GM19043 (cell line): ENCODE measurements around the gene BOC.

Source experiments
- ATAC-seq: cut with Tn5 transposase; IDR thresholded peaks from one replicate; pipeline ENCODE4 v1.9.1; 2021; ENCODE audit warnings: low read depth; ENCODE audit not compliant: unreplicated experiment

Gene BOC

DNA sequence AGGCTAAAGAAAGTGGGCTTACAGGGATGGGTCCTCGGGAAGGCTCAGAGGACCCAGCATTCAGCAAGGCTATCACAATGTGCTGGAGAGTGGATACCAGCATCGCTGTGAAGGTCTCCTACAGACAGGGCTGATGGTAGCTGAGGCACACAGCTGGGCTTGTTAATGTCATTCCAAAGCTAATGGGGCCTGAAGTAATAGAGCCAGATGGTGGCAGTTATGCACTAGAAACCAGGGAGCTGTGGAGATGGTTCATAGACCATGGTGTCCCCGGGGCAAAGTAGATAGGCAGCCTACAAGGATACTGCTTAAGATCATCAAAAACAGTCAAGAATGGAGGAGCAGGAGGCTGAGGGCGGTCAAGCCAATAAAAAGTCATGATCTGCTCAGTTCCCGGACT lies 24.8 kb upstream of the BOC start:
- no peak for ATAC-seq

DNA sequence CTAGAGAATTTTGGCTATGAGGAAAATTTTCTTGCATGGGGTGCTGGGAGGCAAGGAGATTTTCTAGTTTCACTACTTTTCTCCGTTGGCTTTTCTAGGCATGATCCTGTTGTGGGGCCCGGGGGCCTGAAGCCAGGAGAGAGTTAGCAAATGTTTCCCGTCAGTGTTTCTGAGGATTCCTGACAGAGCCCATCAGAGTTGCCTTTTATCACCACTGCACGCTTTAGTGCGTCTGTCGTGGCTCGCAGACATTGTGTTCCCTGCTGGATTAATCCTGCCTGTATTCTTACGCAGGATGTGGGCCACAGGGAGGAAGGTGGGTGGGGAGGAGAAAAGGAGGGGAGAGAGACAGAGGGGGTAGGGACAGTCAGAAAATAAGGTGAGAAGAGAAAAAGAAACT lies 18.1 kb upstream of the BOC start:
- no peak for ATAC-seq

DNA sequence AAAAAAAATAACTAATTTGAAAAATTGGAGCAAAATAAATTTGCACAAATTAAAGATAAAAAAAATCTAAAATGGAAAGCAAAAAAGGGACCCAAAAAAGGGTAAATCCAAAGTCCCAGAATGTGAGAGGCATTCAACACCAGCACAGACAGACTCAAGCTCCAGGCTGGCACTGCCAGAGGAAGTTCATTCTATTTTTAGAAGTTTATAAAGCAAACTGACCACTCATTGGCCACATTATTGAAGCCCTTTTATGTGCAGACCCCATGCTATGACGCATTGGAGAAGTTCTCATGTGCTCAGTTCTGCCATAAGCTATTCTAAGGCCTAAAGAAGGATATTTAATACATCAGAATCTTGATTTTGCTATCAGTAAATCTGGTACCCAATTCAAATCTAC lies 17.6 kb upstream of the BOC start:
- no peak for ATAC-seq

DNA sequence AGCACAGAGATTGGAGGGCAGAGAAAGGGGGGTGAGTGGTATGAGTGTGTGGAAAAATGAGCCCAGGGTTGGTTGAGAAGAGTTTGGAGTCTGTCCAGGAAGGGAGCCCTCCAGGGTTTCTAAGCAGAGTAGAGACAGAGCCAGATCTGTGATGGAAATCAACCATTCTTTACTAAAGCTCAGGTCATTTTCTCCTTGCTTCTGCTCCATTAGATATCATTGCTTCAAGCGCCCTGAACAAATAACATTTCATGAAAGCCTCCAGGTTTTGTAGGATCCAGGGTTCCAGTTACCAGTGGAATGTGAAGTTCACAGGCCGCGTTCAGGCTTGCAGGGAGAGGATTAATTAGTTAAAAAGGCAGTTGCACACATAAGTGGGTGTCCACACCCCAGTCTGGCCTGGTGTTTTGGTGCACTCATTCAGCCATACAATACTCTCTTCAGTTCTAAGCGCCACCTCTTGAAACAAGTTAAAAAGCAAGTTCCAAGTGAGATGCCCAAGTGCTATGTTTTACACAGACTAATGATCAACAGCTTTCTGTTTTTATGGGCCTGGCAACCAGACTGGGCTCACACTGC lies 16.4 kb upstream of the BOC start:
- ATAC-seq: no peak

DNA sequence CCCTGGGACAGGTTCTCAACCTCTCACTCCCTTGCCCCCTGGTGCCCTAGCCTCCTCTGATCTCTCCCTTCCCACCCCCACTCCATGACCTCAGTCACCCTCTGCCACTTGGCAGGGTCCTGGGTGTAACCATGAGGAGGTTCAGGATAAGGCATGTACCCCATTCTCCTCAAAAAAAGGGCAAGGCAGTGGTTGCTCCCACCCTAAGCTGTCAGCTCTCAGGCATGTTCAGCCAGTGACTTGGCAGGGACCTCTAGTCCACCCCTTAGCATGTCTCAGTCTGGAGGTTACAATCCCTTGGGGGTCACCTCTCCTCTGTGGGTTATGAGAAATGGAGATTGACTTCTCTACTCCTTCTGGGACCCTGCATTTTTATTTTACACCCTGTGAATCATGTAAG lies 11.0 kb upstream of the BOC start:
- no peak for ATAC-seq

DNA sequence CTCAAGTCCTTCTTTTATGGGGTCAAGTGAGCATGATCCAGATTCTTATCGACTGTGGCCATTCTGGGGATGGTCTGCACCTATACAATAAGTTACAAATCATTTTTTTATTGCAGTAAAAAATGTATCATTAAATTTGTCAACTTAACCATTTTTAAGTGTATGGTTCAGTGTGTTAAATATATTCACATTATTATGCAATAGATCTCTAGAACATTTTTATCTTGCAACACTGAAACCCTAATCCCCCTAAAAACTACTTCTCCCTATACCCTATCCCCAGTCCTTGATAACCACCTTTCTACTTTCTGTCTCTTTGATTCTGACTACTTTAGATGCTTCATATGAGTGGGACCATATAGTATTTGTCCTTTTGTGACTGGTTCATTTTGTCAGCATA lies 10.4 kb upstream of the BOC start:
- ATAC-seq: no peak

DNA sequence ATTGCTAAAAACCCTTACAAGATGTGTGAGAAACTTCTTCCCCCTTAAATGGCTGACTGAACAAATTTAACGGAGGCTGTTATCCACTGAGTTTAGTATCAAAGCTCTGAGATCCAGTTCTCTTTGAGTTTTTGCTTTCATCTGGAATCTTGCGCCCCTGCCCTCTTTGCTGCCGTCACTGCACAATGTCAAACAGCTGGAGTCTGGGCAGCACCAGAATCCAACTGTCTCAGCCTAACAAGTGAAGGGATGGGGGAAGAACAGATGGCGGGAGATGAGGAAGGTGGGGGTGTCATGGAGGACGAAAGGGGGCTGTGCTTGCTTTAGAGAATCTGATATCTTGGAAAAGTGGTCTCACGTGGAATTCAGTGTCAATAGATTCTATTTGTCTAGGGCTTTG lies 7.0 kb upstream of the BOC start:
- no peak for ATAC-seq

DNA sequence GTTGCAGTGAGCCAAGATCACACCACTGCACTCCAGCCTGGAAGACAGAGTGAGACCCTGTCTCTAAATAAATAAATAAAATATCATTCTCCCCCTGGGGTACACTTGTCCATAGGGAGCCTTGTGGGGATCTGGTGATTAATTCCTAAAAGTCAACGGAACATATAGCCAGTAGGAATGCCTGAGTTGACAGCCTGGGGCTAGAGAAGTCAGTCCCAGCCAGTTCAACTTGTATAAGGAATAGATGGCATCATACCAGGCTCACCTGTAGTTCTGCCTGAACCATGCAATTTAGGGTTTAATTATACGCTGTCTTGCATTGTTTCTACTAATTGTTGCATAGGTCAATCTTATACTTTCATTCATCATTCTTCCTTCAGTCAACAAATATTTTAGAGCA lies 5.9 kb upstream of the BOC start:
- ATAC-seq: no peak

DNA sequence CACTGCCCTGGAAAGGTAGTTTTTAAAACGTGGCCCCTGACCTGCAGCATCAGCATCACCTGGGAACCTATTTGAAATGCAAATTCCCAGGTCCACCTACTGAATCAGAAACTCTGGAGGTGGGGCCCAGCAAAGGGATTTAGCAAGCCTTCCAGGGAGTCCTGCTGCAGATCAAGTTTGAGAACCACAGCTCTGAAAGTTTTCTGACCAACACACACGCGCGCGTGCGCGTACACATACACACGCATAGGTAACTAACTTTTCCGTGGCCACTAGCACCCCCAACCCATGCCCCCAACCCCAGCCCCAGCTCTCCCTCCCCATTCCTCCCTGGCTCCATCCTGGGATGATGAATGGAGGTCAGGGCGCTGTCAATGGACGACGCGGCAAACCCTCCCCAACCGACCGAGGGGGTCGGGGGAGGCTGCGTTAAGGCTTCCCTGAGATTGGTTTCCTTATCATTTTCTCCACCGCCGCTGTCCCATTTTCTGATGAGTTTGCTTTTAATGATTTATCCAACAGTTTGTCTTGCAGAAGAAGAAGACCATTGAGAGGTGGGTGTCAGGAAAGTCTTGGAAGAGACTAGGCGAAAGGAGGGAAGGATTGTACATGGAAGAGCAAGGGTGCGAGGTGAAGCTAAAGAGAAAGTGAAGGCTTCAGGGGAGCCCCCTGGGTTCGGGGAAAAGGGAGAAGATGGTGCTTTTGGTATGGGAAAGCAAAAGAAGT lies 590 bp upstream of the BOC start:
- no peak for ATAC-seq

DNA sequence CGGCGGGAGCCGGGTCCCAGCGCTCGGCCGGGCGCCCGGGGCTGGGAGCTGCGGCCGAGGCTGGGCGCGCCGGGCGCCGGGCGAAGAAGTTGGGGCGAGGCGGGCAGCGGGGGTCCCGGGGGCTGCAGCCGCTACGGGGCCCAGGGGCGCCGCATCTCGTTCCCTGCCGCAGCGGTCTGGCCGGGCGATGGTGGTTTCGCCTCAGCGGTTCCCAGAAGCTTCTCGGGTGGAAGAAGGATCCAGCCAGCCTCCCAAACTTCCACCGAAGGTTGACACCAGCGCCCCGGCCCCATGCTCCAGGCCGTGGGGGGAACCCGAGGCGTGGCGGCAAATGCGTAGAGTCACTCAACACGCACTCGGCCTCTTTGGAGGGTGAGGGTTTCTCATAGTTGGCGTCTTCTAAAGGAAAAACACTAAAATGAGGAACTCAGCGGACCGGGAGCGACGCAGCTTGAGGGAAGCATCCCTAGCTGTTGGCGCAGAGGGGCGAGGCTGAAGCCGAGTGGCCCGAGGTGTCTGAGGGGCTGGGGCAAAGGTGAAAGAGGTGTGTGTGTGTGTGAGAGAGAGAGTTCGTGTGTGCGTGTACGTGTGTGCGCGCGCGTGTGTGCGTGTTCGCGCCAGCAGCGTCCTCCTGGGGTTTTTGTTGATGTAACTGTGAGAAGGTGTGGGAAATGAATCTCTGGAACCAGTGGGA lies 940 bp downstream of the BOC start:
- no peak for ATAC-seq

DNA sequence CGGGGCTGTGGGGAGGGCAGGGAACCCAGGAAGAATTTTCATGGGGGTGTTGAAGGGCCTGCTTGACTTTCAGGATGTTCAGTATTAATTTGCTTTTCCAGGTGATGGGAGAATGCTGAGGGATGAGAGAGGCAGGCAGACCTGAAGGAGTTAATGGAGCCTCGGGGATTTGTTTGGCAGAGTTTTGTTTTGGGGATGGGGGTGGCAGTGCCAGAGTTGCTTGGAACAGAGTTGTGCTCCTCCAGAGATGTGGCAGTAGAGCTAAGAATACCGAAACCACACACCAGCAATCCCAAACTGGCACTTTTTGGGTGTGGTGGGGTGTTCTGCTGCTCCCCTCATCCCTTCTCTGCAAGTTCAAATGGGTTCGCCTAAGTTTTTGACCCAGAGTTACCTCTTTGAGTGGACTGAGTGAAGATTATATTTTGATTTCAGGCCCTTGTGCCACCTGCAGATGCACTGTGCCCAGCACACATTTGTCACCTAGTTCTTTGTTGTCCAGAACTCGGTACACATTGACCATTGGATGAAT lies 1.6 kb downstream of the BOC start:
- no peak for ATAC-seq

DNA sequence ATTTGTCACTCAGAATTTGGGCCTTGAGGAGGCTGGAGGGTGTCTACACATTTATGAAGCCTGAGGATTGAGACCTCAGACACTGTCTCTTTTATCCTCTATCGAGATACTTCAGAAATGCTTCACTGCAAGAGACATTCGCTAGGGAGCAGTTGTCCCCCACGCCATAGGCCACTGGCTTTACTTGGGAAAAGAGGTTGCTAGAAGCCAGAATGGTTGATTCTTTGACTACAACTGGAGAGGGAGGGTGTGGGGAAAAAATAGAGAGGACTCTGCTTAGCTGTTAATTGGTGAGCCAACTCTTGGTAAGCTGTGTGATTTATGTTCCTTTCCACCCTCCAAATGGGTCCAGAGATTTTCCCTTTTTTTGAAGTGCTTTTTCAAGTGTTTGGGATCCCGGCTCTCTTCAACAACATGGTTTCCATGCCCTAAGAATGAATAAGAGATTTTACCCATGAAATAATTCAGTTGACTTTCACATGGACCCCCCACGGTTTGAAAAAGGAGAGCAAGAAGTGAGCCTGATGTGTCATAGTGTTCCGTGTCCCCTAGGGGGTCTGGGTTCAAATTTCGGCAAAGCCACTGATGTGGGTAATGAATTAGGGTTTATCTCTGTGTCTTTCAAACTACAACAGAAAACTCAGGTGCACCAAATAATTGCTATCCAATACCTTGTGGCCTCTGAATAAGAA lies 2.7 kb downstream of the BOC start:
- no peak for ATAC-seq

DNA sequence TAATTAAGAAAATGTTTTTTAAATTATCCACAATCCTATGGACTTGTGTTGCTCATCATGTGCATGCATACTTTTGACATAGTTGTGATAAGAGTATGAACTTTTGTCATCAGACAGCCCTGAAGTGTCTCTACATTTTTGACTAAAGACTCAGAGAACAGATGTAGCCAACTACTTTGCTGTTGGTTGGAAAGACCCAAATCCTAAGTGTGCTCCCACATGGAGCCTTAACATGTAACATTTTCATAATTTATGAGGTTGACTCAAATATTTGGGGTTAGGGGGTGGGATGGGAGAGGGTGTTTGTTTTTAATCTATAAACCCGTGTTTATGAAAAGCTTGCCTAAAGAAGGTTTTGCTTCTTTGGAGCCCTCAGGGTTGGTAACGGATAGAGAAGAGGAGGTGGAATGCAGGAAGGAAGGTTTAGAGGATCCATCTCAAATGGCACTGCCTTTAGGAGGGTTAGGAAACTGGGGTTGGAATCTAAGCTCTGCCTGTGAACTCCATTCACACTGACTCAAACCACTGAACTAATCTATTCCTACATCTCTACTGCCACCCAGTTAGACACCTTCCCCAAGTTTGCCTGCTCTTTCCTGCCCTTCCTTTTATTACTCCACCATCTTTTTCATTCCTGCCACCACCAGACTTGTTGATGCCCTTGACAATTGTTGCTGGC lies 3.7 kb downstream of the BOC start:
- ATAC-seq: no peak

DNA sequence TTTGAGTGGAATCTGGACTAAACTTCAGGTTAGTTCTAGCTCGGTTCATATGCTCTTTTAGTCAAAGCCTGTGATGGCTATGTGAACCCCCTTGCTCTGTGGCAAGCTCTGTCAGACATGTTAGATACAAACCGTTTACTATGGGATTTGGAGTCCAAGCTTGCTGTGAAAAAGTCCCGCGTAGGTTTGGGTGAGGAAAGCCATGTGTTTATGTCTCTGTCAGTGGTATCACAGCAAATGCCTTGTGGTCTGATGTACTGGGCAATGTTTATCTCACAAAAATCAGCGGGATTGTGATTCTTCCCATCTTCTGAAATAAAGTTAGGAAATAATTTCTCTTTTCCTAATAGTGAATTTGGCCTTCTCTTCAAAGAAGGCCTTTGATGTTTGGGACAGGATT lies 5.0 kb downstream of the BOC start:
- ATAC-seq: no peak

DNA sequence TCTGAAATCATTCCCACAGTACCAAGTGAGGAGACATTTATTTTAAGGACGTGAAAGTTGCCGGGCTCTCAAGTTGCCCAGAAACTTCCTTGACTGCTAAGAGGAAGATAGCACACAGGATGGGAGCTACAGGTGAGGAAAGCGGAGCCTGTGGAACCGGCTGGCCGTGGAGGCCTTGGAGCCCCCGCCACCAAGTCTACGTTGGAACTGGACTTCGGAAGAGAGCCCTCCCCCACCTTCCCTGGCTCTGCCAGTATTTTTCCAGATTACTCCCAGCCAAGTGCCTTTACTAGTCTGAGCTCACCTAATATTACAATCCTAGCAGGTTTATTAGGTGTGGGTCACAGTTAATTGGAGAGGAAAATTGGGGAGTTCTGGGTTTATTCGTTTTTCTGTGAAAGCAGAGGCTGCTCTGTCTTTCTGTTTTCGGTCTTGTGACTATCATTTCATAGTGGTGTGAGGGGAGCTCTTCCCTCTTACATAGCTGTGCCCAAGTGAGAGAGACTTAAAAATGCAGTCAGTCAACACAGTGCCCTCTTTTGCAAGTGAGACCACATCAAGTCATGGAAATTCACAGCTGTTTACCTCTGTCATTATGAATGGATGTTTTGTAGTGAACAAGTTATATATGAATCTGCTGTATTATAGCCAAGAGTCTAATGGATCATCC lies 6.8 kb downstream of the BOC start:
- ATAC-seq: no peak

DNA sequence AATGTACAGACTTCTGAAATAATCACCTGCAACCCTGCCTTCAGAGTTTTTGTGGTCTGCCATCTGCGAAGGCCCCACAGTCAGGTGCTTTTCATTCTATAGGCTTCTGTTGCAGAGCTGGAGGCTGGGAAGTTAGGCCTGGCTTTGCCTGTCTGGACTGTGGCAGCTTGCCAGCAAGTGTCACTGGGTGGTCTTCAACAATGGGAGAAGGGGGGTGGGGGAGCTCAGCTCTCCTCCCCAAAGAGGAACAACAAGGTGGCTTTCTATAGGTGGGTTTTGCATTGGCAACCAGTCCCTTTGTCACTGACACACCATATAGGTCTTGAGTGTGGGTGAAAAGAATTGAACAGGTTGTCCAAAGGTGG lies 7.3 kb downstream of the BOC start:
- ATAC-seq: no peak

DNA sequence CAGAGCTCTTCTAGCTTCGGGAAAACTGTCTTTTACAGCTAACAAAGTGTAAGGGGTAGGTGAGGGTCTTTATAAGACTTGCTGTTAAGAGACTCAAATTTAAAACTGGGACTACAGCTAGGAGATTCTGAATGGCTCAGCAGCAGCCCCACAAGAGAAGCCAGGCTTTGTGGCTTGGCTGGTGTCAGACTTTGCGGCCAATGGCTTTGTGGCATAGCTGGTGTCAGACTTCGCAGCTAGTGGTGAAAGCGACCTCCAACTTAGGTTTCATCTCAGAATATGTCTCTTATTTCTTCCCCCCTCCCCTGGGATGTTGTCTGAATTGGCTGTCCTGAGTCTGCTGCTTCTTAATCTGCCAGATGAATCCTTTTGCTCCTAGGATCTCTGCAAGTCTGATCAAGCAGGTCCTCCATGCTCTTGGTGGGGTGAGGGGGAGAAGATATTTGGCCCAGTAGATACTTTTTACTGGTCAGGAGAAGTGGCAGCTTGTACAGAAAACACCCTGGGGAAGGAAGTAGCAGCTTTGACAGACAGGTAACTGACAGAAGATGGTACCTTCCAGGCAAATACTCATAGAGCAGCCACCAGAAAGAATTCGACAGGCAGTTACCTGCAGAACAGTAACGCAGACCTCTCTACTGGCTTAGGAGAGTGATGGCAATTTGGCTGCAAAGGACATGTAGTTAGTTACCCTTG lies 8.4 kb downstream of the BOC start:
- no peak for ATAC-seq

DNA sequence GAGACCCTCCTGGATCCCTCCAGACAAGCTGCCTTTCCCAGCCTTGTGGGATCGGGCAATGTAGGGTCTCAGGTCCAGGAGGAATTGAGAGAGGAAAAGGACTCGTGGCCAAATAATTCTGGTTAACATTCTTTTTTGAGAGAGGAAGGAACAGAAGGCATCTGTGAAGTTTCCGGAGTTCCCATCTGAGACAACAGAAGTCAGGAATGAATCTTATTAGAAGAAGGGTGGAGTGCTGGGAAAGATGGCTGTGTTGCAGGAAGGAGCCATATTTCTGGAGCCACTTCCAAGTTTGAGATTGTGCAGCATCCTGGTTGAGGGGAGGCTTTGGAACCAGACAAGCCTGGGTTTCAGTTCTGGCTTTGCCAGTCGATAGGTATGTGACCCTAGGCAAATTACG lies 9.4 kb downstream of the BOC start:
- no peak for ATAC-seq

DNA sequence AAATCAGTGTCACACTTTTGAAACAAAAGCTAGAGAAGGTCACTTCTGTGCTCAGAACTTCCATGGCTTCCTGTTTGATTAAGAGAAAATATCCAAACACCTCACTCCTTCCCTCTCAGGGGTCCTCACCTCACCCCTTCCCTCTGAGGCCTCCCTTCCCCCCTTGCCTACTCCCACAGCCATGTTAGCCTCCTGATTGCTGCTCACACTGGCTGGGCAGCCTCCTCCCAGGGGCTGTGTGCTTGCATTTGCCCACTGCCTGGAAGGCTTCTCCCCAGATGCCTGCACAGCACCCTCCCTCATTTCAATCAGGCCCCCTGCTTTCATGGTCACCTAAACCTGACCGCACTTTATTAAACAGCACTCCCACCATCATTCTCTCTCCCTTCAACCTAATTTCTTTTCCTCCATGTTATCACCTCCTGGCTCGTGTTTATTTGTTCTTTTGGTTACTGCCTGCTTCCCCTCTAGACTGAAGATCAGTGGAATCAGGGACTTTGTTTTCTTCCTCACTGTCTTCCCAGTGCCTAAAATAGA lies 10.4 kb downstream of the BOC start:
- ATAC-seq: no peak
